Neural crest cell (in vitro differentiated cells): ENCODE measurements around the gene RASSF4. TPM values are rescaled to one million over a fixed set of nuclear protein-coding genes. Genes with fewer than 3 reads are reported as not detected.

ENCODE experiments used
- DNase-seq: peaks from one replicate; pipeline ENCODE4 v3.0.0; 2021; ENCODE audit warnings: low read depth, mixed read lengths, low spot score
- H3K27ac Mint-ChIP-seq: one replicate; pipeline ENCODE4 v1.8.0; 2021; ENCODE audit warnings: mild to moderate bottlenecking, mixed read lengths; ENCODE audit not compliant: unreplicated experiment
- H3K27me3 Mint-ChIP-seq: 2 replicates; pipeline ENCODE4 v1.8.0; 2021; ENCODE audit warnings: low read depth, mild to moderate bottlenecking, mixed read lengths
- H3K36me3 Mint-ChIP-seq: 2 replicates; pipeline ENCODE4 v1.8.0; 2021; ENCODE audit warnings: low read depth, mild to moderate bottlenecking, mixed read lengths
- H3K4me1 Mint-ChIP-seq: 2 replicates; pipeline ENCODE4 v1.8.0; 2021; ENCODE audit warnings: mixed read lengths
- H3K4me3 Mint-ChIP-seq: one replicate; pipeline ENCODE4 v1.8.0; 2021; ENCODE audit warnings: mild to moderate bottlenecking, mixed read lengths
- H3K9me3 Mint-ChIP-seq: 2 replicates; pipeline ENCODE4 v1.8.0; 2021; ENCODE audit warnings: mixed read lengths
- total RNA-seq: library from RNA; stranded (reverse); gene quantifications from 2 replicates; pipeline ENCODE4 v1.2.1, GENCODE V29; 2021
- TF ChIP-seq, protein P1 (sequence below): fragments of 200-600 bp; sonication (generic); conservative IDR thresholded peaks from 2 replicates; pipeline ENCODE4 v1.5.0; 2021; ENCODE audit warnings: antibody characterized with exemption, mild to moderate bottlenecking

Gene RASSF4
- total RNA-seq, 1 donor from 2014 or later, result 18.6 TPM

DNA sequence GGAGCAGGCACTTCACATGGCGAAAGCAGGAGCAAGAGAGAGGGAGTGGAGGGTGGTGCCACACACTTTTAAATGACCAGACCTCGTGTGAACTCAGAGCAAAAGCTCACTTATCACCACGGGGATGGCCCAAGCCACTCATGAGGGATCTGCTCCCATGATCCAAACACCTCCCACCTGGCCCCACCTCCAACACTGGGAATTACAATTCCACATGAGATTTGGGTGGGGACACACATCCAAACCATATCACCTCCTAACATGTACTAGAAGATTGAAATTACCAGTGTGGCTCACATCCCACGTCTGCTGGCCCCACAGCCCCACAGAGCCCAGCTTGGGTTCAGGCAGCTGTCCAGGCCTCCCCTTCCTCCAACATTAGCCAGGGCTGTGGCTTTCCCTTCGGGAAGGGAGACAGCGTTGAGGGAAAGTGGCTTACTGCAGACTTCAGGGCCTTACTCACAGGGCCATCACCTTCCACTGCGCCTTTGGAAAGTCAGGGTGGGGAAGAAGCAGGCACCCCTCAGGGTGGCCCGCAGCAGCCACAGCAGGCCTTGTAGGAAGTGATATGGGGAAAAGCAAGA, 11.3 kb downstream of the RASSF4 start:
- H3K4me1 Mint-ChIP-seq, result peaks cover 46% of the 10 kb centered on the region
- TF ChIP-seq, protein P1, sequence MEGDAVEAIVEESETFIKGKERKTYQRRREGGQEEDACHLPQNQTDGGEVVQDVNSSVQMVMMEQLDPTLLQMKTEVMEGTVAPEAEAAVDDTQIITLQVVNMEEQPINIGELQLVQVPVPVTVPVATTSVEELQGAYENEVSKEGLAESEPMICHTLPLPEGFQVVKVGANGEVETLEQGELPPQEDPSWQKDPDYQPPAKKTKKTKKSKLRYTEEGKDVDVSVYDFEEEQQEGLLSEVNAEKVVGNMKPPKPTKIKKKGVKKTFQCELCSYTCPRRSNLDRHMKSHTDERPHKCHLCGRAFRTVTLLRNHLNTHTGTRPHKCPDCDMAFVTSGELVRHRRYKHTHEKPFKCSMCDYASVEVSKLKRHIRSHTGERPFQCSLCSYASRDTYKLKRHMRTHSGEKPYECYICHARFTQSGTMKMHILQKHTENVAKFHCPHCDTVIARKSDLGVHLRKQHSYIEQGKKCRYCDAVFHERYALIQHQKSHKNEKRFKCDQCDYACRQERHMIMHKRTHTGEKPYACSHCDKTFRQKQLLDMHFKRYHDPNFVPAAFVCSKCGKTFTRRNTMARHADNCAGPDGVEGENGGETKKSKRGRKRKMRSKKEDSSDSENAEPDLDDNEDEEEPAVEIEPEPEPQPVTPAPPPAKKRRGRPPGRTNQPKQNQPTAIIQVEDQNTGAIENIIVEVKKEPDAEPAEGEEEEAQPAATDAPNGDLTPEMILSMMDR, result no peak
- peak overlapping the region; percentile 43 for H3K27ac Mint-ChIP-seq
- H3K36me3 Mint-ChIP-seq, result peaks cover 5% of the 10 kb centered on the region
- no peaks in the 10 kb centered on the region for H3K27me3 Mint-ChIP-seq
- H3K4me3 Mint-ChIP-seq, result peak overlapping the region; percentile 73
- no peaks in the 10 kb centered on the region for H3K9me3 Mint-ChIP-seq
- no peak for DNase-seq

DNA sequence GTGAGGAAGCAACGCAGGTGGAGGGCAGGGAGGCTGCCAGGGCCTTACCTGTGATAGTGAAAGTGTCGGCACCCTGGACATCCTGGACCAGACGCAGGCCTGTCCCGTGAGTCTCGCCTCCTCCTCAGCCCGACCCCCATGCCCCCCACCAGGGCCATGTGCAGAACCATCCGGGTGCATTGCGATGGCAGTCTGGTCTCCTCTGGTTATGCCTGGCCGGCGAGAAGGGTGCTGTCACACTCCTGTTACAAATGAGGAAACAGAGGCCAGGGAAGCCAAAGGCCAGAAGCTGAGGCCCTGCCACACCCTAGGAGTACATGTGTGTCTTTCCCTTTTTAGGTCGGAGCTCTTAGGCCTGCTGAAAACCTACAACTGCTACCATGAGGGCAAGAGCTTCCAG, 11.8 kb downstream of the RASSF4 start:
- no peaks in the 10 kb centered on the region for H3K27me3 Mint-ChIP-seq
- peaks cover 5% of the 10 kb centered on the region for H3K36me3 Mint-ChIP-seq
- DNase-seq, result no peak
- H3K4me3 Mint-ChIP-seq, result no peak overlapping the region
- no peaks in the 10 kb centered on the region for H3K9me3 Mint-ChIP-seq
- peaks cover 44% of the 10 kb centered on the region for H3K4me1 Mint-ChIP-seq
- no peak overlapping the region for H3K27ac Mint-ChIP-seq
- TF ChIP-seq, protein P1, result no peak

DNA sequence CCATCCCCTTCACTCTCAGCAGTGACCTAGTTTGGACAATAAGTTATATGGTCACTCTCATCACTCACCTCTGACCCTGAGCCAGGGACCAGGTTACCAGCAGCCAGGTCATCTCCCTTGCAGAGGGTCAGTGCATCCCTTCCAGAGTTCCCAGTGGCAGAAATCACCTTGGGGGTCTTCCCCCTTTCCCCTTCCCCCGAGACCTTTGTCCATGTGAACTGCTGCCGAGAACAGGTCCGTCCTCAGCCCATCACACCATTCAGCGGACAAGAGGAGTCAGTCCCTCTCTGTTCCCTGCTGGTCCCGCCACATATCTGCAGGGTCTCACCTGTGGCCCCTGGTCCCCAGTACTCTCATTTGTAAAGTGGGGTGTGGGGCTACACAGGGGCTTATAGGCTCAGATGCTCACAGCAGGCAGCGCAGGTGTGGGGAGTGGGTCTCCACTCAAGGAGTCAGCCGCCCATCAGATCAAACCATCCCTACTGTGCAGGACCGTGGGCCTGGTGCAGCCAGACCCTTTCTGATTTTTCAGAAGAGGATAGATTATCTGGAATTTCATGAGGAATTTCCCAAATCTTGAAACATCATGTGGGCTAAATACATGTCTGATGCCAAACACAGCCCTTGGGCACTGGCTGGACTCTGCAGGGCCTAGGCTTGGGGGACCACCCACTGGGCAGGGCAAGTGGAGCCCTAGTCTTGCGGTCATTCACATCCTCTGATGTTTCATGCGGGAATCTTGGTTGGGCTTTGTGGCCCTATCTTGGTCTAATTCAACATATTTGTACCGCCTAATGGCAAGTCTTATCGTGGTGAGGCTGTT, 12.5 kb downstream of the RASSF4 start:
- Mint-ChIP-seq H3K36me3 (peaks cover 5% of the 10 kb centered on the region), H3K27me3 (no peaks in the 10 kb centered on the region), H3K4me1 (peaks cover 43% of the 10 kb centered on the region), H3K4me3 (no peak overlapping the region), H3K27ac (peak overlapping the region; percentile 35), H3K9me3 (no peaks in the 10 kb centered on the region)
- no peak for DNase-seq
- TF ChIP-seq, protein P1, result no peak

DNA sequence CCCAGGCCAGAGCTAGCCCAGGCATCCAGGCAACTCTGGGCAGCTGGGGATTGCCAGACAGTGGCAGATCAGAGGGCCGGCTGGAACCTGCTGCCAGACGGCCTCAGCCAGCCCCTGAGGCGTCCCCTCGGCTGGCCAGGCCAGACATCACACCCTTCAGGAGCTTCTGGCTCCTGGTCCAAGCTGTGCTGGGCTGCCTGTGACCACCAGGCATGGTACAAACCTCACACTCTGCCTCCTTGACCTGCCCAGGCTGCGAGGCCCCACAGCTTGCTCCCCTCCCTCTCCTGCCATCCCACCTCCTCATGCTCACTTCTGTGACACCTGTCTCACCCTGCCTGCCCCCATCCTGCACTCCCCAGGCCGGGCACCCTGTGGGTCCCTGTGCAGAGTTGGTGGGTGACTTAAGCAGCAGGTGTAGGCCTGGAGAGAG, 13.3 kb downstream of the RASSF4 start:
- H3K36me3 Mint-ChIP-seq, result peaks cover 5% of the 10 kb centered on the region
- TF ChIP-seq, protein P1, result no peak
- H3K9me3 Mint-ChIP-seq, result no peaks in the 10 kb centered on the region
- no peak overlapping the region for H3K27ac Mint-ChIP-seq
- no peak overlapping the region for H3K4me3 Mint-ChIP-seq
- no peak for DNase-seq
- peaks cover 37% of the 10 kb centered on the region for H3K4me1 Mint-ChIP-seq
- H3K27me3 Mint-ChIP-seq, result no peaks in the 10 kb centered on the region

DNA sequence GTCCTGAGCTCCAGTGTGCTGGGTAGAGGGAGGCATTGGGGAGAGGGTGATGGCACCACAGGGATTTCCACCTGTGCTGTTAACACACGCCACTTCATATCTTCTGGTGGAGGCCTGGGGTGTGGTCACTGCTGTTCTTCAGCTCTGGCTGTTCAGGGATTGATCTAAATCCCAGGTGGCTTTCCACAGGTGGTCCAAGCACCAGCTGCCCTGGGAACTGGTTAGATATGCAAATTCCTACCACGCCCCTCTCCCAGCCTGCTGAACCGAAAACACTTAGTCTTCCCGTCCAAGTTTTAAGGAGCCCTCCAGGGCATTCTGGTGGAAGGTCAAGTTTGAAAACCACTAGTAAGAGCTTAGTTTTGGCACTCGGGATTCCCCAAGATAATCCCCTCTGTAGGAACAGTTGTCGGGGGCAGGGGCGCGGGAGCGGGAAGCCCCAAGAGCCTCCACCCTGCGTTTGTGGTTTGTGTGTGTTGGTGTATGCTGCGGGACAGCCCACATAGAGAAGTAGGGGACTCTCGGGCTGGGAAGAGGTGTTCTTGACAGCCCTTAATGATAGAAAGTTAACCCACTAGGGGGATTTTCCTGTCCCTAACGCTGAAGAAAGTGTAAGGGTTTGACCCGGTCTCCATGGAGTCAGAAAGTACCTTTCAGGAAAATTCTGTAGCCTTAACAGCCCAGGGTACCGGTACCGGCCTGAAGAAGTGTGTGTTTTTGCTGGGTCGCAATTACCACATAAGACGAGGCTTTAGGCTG, 13.9 kb downstream of the RASSF4 start:
- TF ChIP-seq, protein P1, result no peak
- Mint-ChIP-seq H3K36me3 (peaks cover 5% of the 10 kb centered on the region), H3K4me3 (peak overlapping the region; percentile 19), H3K27me3 (no peaks in the 10 kb centered on the region), H3K27ac (no peak overlapping the region), H3K9me3 (no peaks in the 10 kb centered on the region), H3K4me1 (peaks cover 37% of the 10 kb centered on the region)
- DNase-seq, result no peak
